GM20000 (cell line): ENCODE data around the gene CFAP221.

Experiments
- DNase-seq: peaks from one replicate; pipeline ENCODE4 v3.0.0; 2012; ENCODE audit warnings: low spot score
- CTCF ChIP-seq: IDR thresholded peaks from 2 replicates; pipeline ENCODE4 v1.5.1; 2012; ENCODE audit warnings: mild to moderate bottlenecking, control low read depth; ENCODE audit errors: extremely low read depth, missing control alignments

CFAP221 gene

GRCh38 chr2:119629323-119629825 is 85.1 kb downstream of the CFAP221 start:
- DNase-seq = no peak
- TF ChIP-seq CTCF = no peak

GRCh38 chr2:119630121-119630520 is 85.9 kb downstream of the CFAP221 start:
- no peak for TF ChIP-seq CTCF
- no peak for DNase-seq

- no peak for DNase-seq
- no peak for TF ChIP-seq CTCF
Measured at GRCh38 chr2:119637371-119637770, 93.1 kb downstream of the CFAP221 start.

DNA sequence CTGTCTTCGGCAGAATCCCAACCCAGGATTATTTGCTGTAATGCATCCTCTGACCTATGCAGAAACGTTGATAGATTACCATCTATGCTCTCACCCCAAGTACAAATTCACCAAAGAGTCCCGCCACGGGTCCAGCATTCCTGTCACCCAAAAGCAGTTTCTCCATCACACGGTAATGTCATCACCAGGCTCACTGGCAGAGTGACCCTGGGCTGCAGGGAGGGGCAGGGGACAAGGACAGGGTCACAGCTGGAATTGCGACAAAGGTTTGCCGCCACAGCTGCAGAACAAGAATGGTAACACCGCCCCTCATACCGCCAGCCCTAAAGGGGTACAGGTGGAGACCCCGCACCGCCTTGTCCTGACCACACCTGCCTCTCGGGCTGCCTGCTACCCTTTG is 94.0 kb downstream of the CFAP221 start:
- TF ChIP-seq CTCF = no peak
- no peak for DNase-seq

GRCh38 chr2:119638685-119639554 is 94.7 kb downstream of the CFAP221 start:
- DNase-seq = no peak
- TF ChIP-seq CTCF = no peak

GRCh38 chr2:119641562-119642258 is 97.5 kb downstream of the CFAP221 start:
- DNase-seq = peak; percentile 80
- TF ChIP-seq CTCF = peak; percentile 99

DNA sequence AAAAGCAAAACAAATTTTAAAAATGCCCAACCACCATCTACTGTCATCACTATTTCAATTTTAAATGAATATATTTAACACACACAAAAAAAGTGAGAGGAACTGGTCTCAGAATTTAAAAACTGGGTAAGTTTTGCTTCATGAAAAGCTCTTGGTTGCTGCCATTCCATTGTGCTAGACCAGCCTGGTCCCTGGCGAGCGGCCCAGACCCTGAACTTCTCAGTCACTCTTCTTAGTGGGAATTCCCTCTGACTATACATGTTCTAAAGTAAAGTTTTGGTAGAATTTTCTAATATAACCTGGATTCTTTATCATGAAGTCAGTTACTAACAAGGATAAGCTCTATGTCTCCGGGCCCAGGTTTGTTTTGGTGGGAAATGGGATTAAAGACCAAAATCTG is 99.9 kb downstream of the CFAP221 start:
- TF ChIP-seq CTCF = no peak
- DNase-seq = no peak
